Activated T-helper 2 cell treated with anti-CD3 and anti-CD28 coated beads, Interferon-gamma antibody, Interleukin-2, Interleukin-4, amounts not matched to agents 10 μg/mL and 5 μg/mL and 100 μg/mL, durations not matched to agents 14 hours and 24 hours and 36 hours (primary cell): ENCODE data around the gene ZNF684. TPM values are rescaled to one million over a fixed set of nuclear protein-coding genes. Genes with fewer than 3 reads are reported as not detected.

Experiments
- DNase-seq: peaks from one replicate; pipeline ENCODE4 v3.0.0; 2021; ENCODE audit warnings: low spot score
- H3K27ac Mint-ChIP-seq: one replicate; pipeline ENCODE4 v1.8.0; 2021; ENCODE audit warnings: mixed read lengths
- H3K27me3 Mint-ChIP-seq: one replicate; pipeline ENCODE4 v1.8.0; 2021; ENCODE audit warnings: low read depth, mixed read lengths
- H3K36me3 Mint-ChIP-seq: one replicate; pipeline ENCODE4 v1.8.0; 2021; ENCODE audit warnings: low read depth, mixed read lengths
- H3K4me1 Mint-ChIP-seq: one replicate; pipeline ENCODE4 v1.8.0; 2021; ENCODE audit warnings: low read depth, mixed read lengths
- H3K4me3 Mint-ChIP-seq: one replicate; pipeline ENCODE4 v1.8.0; 2021; ENCODE audit warnings: low read depth, mild to moderate bottlenecking, moderate library complexity, mixed read lengths
- H3K9me3 Mint-ChIP-seq: one replicate; pipeline ENCODE4 v1.8.0; 2021; ENCODE audit warnings: mixed read lengths
- intact Hi-C: fragments of 100-400 bp; cut with micrococcal nuclease; formaldehyde crosslinking; loops from one replicate; pipeline ENCODE4 v1.15.1; 2023
- total RNA-seq: library from RNA; stranded (reverse); gene quantifications from 2 replicates; pipeline ENCODE4 v1.2.3, GENCODE V29; 2022

Gene ZNF684
- total RNA-seq, 1 donor from 2014 or later: 4.1 TPM

- H3K9me3 Mint-ChIP-seq: no peaks in the 10 kb centered on the region
- no peak overlapping the region for H3K4me3 Mint-ChIP-seq
- intact Hi-C loops: no loop called here
- no peaks in the 10 kb centered on the region for H3K36me3 Mint-ChIP-seq
- peaks cover 4% of the 10 kb centered on the region for H3K27me3 Mint-ChIP-seq
- H3K27ac Mint-ChIP-seq: no peak overlapping the region
- H3K4me1 Mint-ChIP-seq: peaks cover 12% of the 10 kb centered on the region
- DNase-seq: no peak
Measured at GRCh38 chr1:40588586-40588985, 57.1 kb downstream of the ZNF684 start.

DNA sequence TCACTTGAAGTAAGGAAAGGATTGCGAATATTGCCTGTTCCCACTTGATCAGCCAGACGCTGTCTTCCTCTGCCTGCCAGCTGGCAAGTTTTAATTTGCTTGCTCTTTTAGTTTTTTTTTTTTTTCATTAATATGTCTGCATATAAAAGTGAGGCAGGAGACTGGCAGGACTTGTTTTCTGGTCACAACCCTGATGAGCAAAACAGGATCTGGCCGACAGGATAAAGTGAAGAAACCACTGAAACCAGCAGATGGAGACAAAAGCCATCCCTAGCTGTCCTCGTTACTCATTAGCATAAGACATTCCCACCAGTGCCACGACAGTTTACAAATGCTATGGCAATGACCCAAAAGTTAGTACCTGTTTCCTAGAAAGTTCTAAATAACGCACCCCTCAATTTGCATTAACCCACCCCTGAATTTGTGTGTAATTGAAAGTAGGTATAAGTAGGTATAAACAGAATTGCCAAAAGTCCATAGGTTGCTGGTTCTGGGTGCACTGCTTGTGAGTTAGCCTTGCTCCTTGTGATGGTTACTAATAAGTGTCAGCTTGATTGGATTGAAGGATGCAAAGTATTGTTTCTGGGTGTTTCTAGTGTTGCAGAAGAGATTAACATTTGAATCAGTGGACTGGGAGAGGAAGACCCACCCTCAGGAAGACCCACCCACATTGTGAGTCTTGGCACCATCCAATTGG is 60.8 kb downstream of the ZNF684 start:
- Mint-ChIP-seq H3K4me1 (peaks cover 13% of the 10 kb centered on the region), H3K36me3 (no peaks in the 10 kb centered on the region), H3K9me3 (no peaks in the 10 kb centered on the region), H3K27ac (no peak overlapping the region), H3K27me3 (peaks cover 9% of the 10 kb centered on the region), H3K4me3 (no peak overlapping the region)
- DNase-seq: no peak
- intact Hi-C loops: no loop called here

- intact Hi-C loops: no loop called here
- no peaks in the 10 kb centered on the region for H3K36me3 Mint-ChIP-seq
- no peak overlapping the region for H3K4me3 Mint-ChIP-seq
- no peak overlapping the region for H3K27ac Mint-ChIP-seq
- peaks cover 13% of the 10 kb centered on the region for H3K4me1 Mint-ChIP-seq
- no peaks in the 10 kb centered on the region for H3K9me3 Mint-ChIP-seq
- H3K27me3 Mint-ChIP-seq: peaks cover 7% of the 10 kb centered on the region
- no peak for DNase-seq
Measured at GRCh38 chr1:40593449-40594186, 62.2 kb downstream of the ZNF684 start.

DNA sequence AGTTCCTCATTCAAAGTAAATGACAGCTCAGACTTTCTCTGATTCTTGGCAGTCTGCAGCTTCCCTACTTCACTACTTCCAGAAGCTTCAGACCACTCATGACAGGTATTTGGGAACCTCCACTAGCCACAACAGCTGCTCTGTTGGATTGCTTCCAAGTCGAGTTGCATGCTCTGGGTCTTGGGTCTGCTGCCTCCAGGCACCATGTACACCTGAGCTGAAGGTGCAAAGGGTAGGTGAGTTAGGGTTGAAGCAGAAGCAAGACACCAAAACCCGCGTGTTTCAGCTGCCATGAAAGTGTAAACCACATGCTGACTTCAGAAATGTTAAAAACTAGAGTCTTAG is 62.7 kb downstream of the ZNF684 start:
- Mint-ChIP-seq H3K4me3 (no peak overlapping the region), H3K4me1 (peaks cover 13% of the 10 kb centered on the region), H3K27ac (no peak overlapping the region), H3K36me3 (no peaks in the 10 kb centered on the region), H3K9me3 (no peaks in the 10 kb centered on the region), H3K27me3 (peaks cover 7% of the 10 kb centered on the region)
- intact Hi-C loops: no loop called here
- no peak for DNase-seq

DNA sequence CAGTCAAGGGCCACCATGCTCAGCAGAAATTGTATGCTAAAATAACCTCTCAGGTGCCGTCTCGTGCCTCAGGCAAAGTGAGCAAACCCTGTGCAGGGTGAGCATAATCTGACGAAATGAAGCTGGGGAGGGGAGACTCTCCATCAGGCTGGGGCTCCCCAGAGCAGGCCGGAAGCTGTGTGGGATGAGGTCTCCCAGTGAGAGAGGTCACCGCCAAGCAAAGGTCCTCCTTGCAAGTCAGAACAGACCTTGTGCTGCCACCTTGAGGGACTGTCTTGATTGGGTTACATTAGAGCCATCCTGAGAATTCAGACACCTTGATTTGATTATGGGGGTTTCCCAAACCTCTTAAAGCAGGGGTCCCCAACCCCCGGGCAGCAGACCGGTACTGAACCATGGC is 64.2 kb downstream of the ZNF684 start:
- no peak overlapping the region for H3K27ac Mint-ChIP-seq
- H3K36me3 Mint-ChIP-seq: no peaks in the 10 kb centered on the region
- H3K4me3 Mint-ChIP-seq: no peak overlapping the region
- H3K9me3 Mint-ChIP-seq: no peaks in the 10 kb centered on the region
- DNase-seq: no peak
- peaks cover 7% of the 10 kb centered on the region for H3K27me3 Mint-ChIP-seq
- H3K4me1 Mint-ChIP-seq: peaks cover 13% of the 10 kb centered on the region
- intact Hi-C loops: no loop called here

Other genes with a start within 250 kb of the ZNF684 start
- 18.7 and 18.9 TPM in 2 replicates for gene COL9A2, start 214.4 kb upstream of the ZNF684 start, total RNA-seq
- gene SMAP2, start 157.9 kb upstream of the ZNF684 start, total RNA-seq: 185 and 186 TPM in 2 replicates
- 4.7 and 5.4 TPM in 2 replicates for gene ZFP69B, start 81.2 kb upstream of the ZNF684 start, total RNA-seq
- 3.3 and 4.0 TPM in 2 replicates for gene ZFP69, start 54.3 kb upstream of the ZNF684 start, total RNA-seq
- 11.9 and 13.6 TPM in 2 replicates for gene EXO5, start 22.9 kb upstream of the ZNF684 start, total RNA-seq
- gene RIMS3, start 134.0 kb downstream of the ZNF684 start, total RNA-seq: 2.5 and 2.9 TPM in 2 replicates
- 66.0 and 68.4 TPM in 2 replicates for gene NFYC, start 160.1 kb downstream of the ZNF684 start, total RNA-seq